ENCODE measurements around the gene SAMD5. TPM values are rescaled to one million over a fixed set of nuclear protein-coding genes. Genes with fewer than 3 reads are reported as not detected.

Gene SAMD5
- total and polyA plus RNA-seq, 2 of the 8 experiments (the other 6 are each of a cell fraction or from before 2014, with no cell fraction given), result 0.02 to 0.04 TPM

DNA sequence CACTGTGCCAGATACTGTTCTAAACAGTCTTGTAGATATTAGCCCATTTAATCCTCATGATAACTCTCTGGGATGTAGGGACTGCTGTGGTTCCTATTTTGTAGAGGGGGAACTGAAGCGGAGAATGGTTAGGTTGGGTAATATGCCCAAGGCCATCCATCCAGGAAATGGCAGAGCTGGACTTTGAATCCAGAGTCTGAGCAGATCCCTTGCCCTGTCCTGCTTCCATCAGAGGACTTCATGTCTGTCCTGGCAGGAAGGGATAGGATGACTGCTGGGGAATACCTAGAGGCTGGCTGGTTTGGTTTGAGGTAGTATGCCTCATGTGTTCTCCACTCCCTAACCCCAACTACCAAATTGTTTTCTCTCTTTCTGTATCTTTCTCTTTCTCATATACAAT, 44.6 kb downstream of the SAMD5 start:
- H3K4me3 ChIP-seq (ENCODE audit: extremely low read depth in 1 of 4, insufficient read depth in 2 of 4, low read depth in 3 of 4, low read length in 4 of 4), result no peak overlapping the region
- H3K23me2 ChIP-seq (ENCODE audit: low read depth, low read length), result no peaks in the 10 kb centered on the region
- H3K27ac ChIP-seq (ENCODE audit: low read depth, low read length), result no peak overlapping the region
- no peak overlapping the region for H2AK5ac ChIP-seq (ENCODE audit: low read depth, low read length)
- H2BK20ac ChIP-seq (ENCODE audit: low read length), result no peak overlapping the region
- DNase-seq (ENCODE audit: low read depth in 1 of 2, low spot score in 2 of 2) (no peak), FAIRE-seq (no peak)
- no peaks in the 10 kb centered on the region for H3K36me3 ChIP-seq (ENCODE audit: control insufficient read depth in 2 of 4, insufficient read depth in 4 of 4, low read length in 3 of 4)
- H3K56ac ChIP-seq (replicated peaks; ENCODE audit: insufficient read length, low read depth, low read length), result no peak overlapping the region
- no peaks in the 10 kb centered on the region for H3K4me1 ChIP-seq (replicated peaks in 1 of 4; ENCODE audit: control insufficient read depth in 3 of 4, insufficient read depth in 4 of 4, low read length in 3 of 4)
- WGBS, 2 experiments (ENCODE audit: extremely low coverage in 1 of 2, insufficient coverage in 1 of 2, insufficient read length in 1 of 2, insufficient replicate concordance in 2 of 2, low coverage in 1 of 2, low lambda C conversion rate in 2 of 2, missing lambda C conversion rate in 1 of 2), result 94% methylated on average over 1 of the region's 1 CpG; no CpG with 5 or more reads in 1 of the 2 experiments
- H4K8ac ChIP-seq (ENCODE audit: extremely low read depth, insufficient read depth, low read length), result no peak overlapping the region
- H3K9me3 ChIP-seq (ENCODE audit: insufficient read depth in 2 of 2, low read depth in 1 of 2, low read length in 1 of 2), result no peaks in the 10 kb centered on the region
- H2AFZ ChIP-seq (ENCODE audit: low read length), result no peak overlapping the region
- no peak overlapping the region for H3K14ac ChIP-seq (ENCODE audit: insufficient read length)
- H3K79me2 ChIP-seq (ENCODE audit: control insufficient read depth in 1 of 2, insufficient read depth in 2 of 2, low read length in 2 of 2), result no peaks in the 10 kb centered on the region
- no peak overlapping the region for H2BK120ac ChIP-seq (replicated peaks; ENCODE audit: low read depth, low read length)
- no peak overlapping the region for H2BK15ac ChIP-seq (ENCODE audit: low read length)
- no peak overlapping the region for H3K18ac ChIP-seq (ENCODE audit: extremely low read depth, low read length)
- H3K9ac ChIP-seq (replicated peaks in 1 of 4; ENCODE audit: extremely low read depth in 1 of 4, low read depth in 3 of 4, low read length in 3 of 4), result no peak overlapping the region
- H2BK12ac ChIP-seq (ENCODE audit: low read depth, low read length), result no peak overlapping the region
- no peak overlapping the region for H4K91ac ChIP-seq (replicated peaks; ENCODE audit: insufficient read length, low read length)
- H3K4me2 ChIP-seq (ENCODE audit: insufficient read depth in 1 of 2, low read depth in 2 of 2, low read length in 2 of 2), result no peak overlapping the region
- H4K20me1 ChIP-seq (replicated peaks in 1 of 2; ENCODE audit: control insufficient read depth in 1 of 2, insufficient read depth in 2 of 2, low read length in 2 of 2), result no peaks in the 10 kb centered on the region
- H3K27me3 ChIP-seq (replicated peaks in 1 of 4; ENCODE audit: control insufficient read depth in 3 of 4, extremely low read depth in 1 of 4, insufficient read depth in 3 of 4, low read length in 3 of 4), result no peaks in the 10 kb centered on the region
- H3K23ac ChIP-seq (ENCODE audit: insufficient read length), result no peak overlapping the region
- ChIA-PET POLR2A (ENCODE audit: partially characterized antibody) (no interaction called here), CTCF (ENCODE audit: partially characterized antibody) (no interaction called here)
- H4K5ac ChIP-seq (ENCODE audit: insufficient read length, low read depth, low read length), result no peak overlapping the region
- H2BK5ac ChIP-seq (ENCODE audit: low read depth, low read length), result no peak overlapping the region
- H3K4ac ChIP-seq (replicated peaks; ENCODE audit: insufficient read length, low read depth, low read length), result no peak overlapping the region
- H3K79me1 ChIP-seq (ENCODE audit: low read depth, low read length), result no peaks in the 10 kb centered on the region
- TF ChIP-seq CHD1 (IDR thresholded peaks at IDR 0.05; ENCODE audit: low read depth, low read length) (no peak), KDM5A (IDR thresholded peaks at IDR 0.05; ENCODE audit: low read length) (no peak), KDM1A (IDR thresholded peaks at IDR 0.05; ENCODE audit: borderline replicate concordance, low read length) (no peak), CBX8 (IDR thresholded peaks at IDR 0.05; ENCODE audit: borderline replicate concordance, low read depth, low read length) (no peak), RAD21 (IDR thresholded peaks at IDR 0.05 in 1 of 2, conservative IDR thresholded peaks at IDR 0.05 in 1 of 2; ENCODE audit: low read depth in 2 of 2, low read length in 2 of 2) (no peak)

Data from H1 (cell line).